ENCODE results near the gene FFAR4. TPM values are rescaled to one million over a fixed set of nuclear protein-coding genes. Genes with fewer than 3 reads are reported as not detected.
A peak's percentile ranks its signal among the peaks of the same experiment; 100 is the strongest.
"Not testable (repeated sequence)": the region's sequence is repeated elsewhere in the genome, so short reads cannot be mapped to it uniquely, and the experiment has no call there.

The FFAR4 gene
- total RNA-seq (2021) (not detected in 2 replicates), Bru-seq, nascent RNA (percentile 2 among the genes with signal in this experiment), BruChase-seq, experiment 1, labeled RNA remaining after a 2-hour chase (not detected), BruChase-seq, experiment 2, labeled RNA remaining after a 6-hour chase (percentile 1 among the genes with signal in this experiment)
- long read RNA-seq: 0 reads

GRCh38 chr10:93566435-93567276 lies at the start of gene FFAR4:
Gene FFAR4 (plus strand): TSS chr10:93566665. CDS start chr10:93566721, 56 bp downstream.
- intact Hi-C loops (cut with micrococcal nuclease; ENCODE audit: unreplicated experiment): no loop called here
- BruUV-seq (replicated peaks): no TSS peak
- Histone ChIP-seq H3K36me3 (ENCODE audit: insufficient read depth, low read length, poor library complexity, severe bottlenecking) (no peaks in the 10 kb centered on the region), H3K4me3 (ENCODE audit: low read depth, low read length, poor library complexity, severe bottlenecking) (no peak within 1 kb of the TSS), H3K27me3 (replicated peaks; ENCODE audit: insufficient read depth, low read depth, low read length, poor library complexity) (peaks cover 71% of the 10 kb centered on the region), H3K27ac (ENCODE audit: low read depth, low read length, poor library complexity, severe bottlenecking) (no peak within 1 kb of the TSS), H3K9me3 (ENCODE audit: low read depth, low read length, poor library complexity, severe bottlenecking) (no peaks in the 10 kb centered on the region), H3K4me1 (ENCODE audit: insufficient read depth, low read length, poor library complexity, severe bottlenecking) (no peaks in the 10 kb centered on the region)
- ChIA-PET CTCF (no interaction called here), POLR2A (ENCODE audit: low non-redundant PET) (no interaction called here)
- DNase-seq (ENCODE audit: low spot score): no peak
- peak; percentile 79 for TF ChIP-seq EZH2 (IDR thresholded peaks at IDR 0.05; ENCODE audit: borderline replicate concordance, low read depth, low read length, poor library complexity, severe bottlenecking)
- TF ChIP-seq, protein P1, sequence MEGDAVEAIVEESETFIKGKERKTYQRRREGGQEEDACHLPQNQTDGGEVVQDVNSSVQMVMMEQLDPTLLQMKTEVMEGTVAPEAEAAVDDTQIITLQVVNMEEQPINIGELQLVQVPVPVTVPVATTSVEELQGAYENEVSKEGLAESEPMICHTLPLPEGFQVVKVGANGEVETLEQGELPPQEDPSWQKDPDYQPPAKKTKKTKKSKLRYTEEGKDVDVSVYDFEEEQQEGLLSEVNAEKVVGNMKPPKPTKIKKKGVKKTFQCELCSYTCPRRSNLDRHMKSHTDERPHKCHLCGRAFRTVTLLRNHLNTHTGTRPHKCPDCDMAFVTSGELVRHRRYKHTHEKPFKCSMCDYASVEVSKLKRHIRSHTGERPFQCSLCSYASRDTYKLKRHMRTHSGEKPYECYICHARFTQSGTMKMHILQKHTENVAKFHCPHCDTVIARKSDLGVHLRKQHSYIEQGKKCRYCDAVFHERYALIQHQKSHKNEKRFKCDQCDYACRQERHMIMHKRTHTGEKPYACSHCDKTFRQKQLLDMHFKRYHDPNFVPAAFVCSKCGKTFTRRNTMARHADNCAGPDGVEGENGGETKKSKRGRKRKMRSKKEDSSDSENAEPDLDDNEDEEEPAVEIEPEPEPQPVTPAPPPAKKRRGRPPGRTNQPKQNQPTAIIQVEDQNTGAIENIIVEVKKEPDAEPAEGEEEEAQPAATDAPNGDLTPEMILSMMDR (conservative IDR thresholded peaks at IDR 0.05; ENCODE audit: low read depth, low read length): no peak

GRCh38 chr10:93518531-93518930 lies 47.9 kb upstream of the FFAR4 start:
- TF ChIP-seq EZH2 (IDR thresholded peaks at IDR 0.05; ENCODE audit: borderline replicate concordance, low read depth, low read length, poor library complexity, severe bottlenecking): no peak
- TF ChIP-seq, protein P1 (conservative IDR thresholded peaks at IDR 0.05; ENCODE audit: low read depth, low read length): no peak
- H3K4me1 ChIP-seq (ENCODE audit: insufficient read depth, low read length, poor library complexity, severe bottlenecking): no peaks in the 10 kb centered on the region
- POLR2A ChIA-PET (ENCODE audit: low non-redundant PET): interaction anchor here (0.6 kb wide), 1 partner anchor 150 kb away, joined by 3 read pairs; no protein-coding TSS in a partner anchor
- peaks cover 63% of the 10 kb centered on the region for H3K36me3 ChIP-seq (ENCODE audit: insufficient read depth, low read length, poor library complexity, severe bottlenecking)
- H3K9me3 ChIP-seq (ENCODE audit: low read depth, low read length, poor library complexity, severe bottlenecking): no peaks in the 10 kb centered on the region
- intact Hi-C loops (cut with micrococcal nuclease; ENCODE audit: unreplicated experiment): no loop called here
- no peak for DNase-seq (ENCODE audit: low spot score)
- H3K27me3 ChIP-seq (replicated peaks; ENCODE audit: insufficient read depth, low read depth, low read length, poor library complexity): no peaks in the 10 kb centered on the region
- CTCF ChIA-PET: no interaction called here
- H3K27ac ChIP-seq (ENCODE audit: low read depth, low read length, poor library complexity, severe bottlenecking): no peak overlapping the region
- no TSS peak for BruUV-seq (replicated peaks)
- no peak overlapping the region for H3K4me3 ChIP-seq (ENCODE audit: low read depth, low read length, poor library complexity, severe bottlenecking)

DNA sequence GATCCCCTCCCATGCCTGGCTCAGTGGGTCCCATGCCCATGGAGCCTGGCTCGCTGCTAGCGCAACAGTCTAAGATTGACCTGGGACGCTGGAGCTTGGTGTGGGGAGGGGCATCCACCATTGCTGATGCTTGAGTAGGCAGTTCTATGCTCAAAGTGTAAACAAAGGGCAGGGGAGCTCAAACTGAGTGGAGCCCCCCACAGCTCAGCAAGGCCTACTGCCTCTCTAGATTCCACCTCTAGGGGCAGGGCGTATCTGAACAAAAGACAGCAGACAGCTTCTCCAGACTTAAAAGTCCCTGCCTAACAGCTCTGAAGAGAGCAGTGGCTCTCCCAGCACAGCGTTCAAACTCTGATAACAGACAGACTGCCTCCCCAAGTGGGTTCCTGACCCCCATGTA lies 31.2 kb upstream of the FFAR4 start:
- CTCF ChIA-PET: no interaction called here
- no TSS peak for BruUV-seq (replicated peaks)

GRCh38 chr10:93540871-93541270 lies 25.6 kb upstream of the FFAR4 start:
- H3K4me1 ChIP-seq (ENCODE audit: insufficient read depth, low read length, poor library complexity, severe bottlenecking); CTCF ChIA-PET; intact Hi-C loops (cut with micrococcal nuclease; ENCODE audit: unreplicated experiment); DNase-seq (ENCODE audit: low spot score); H3K27ac ChIP-seq (ENCODE audit: low read depth, low read length, poor library complexity, severe bottlenecking); BruUV-seq (replicated peaks); POLR2A ChIA-PET (ENCODE audit: low non-redundant PET); H3K36me3 ChIP-seq (ENCODE audit: insufficient read depth, low read length, poor library complexity, severe bottlenecking); H3K9me3 ChIP-seq (ENCODE audit: low read depth, low read length, poor library complexity, severe bottlenecking); H3K4me3 ChIP-seq (ENCODE audit: low read depth, low read length, poor library complexity, severe bottlenecking); H3K27me3 ChIP-seq (replicated peaks; ENCODE audit: insufficient read depth, low read depth, low read length, poor library complexity): not testable (repeated sequence)

More for the DNA sequence above, 31.2 kb upstream of the FFAR4 start:
- Histone ChIP-seq H3K9me3 (ENCODE audit: low read depth, low read length, poor library complexity, severe bottlenecking) (no peaks in the 10 kb centered on the region), H3K4me1 (ENCODE audit: insufficient read depth, low read length, poor library complexity, severe bottlenecking) (no peaks in the 10 kb centered on the region), H3K27me3 (replicated peaks; ENCODE audit: insufficient read depth, low read depth, low read length, poor library complexity) (no peaks in the 10 kb centered on the region), H3K36me3 (ENCODE audit: insufficient read depth, low read length, poor library complexity, severe bottlenecking) (no peaks in the 10 kb centered on the region), H3K27ac (ENCODE audit: low read depth, low read length, poor library complexity, severe bottlenecking) (no peak overlapping the region), H3K4me3 (ENCODE audit: low read depth, low read length, poor library complexity, severe bottlenecking) (no peak overlapping the region)
- POLR2A ChIA-PET (ENCODE audit: low non-redundant PET): no interaction called here
- no peak for DNase-seq (ENCODE audit: low spot score)
- no peak for TF ChIP-seq EZH2 (IDR thresholded peaks at IDR 0.05; ENCODE audit: borderline replicate concordance, low read depth, low read length, poor library complexity, severe bottlenecking)
- TF ChIP-seq, protein P1 (conservative IDR thresholded peaks at IDR 0.05; ENCODE audit: low read depth, low read length): no peak
- intact Hi-C loops (cut with micrococcal nuclease; ENCODE audit: unreplicated experiment): no loop called here

All from A673 (cell line).